Spleen (tissue), 7 donors: ENCODE data around the gene TADA2B.

Source experiments
- POLR2A ChIP-seq, 3 donors: fragments of 450-650 bp; IDR thresholded peaks; one replicate each; pipeline ENCODE4 v1.5.1; 2017; ENCODE audit warnings: antibody characterized with exemption in 3 of 3, mild to moderate bottlenecking in 1 of 3
- POLR2AphosphoS5 ChIP-seq, 3 donors: sonication (generic); formaldehyde crosslinking; IDR thresholded peaks; one replicate each; pipeline ENCODE4 v1.5.1; 2017; ENCODE audit warnings: antibody characterized with exemption in 3 of 3
- TF ChIP-seq, protein P1 (sequence below), 11 experiments: fragments of 200-600 bp in 7 of 11; fragments of 450-650 bp in 4 of 11; sonication (generic) in 4 of 11; IDR thresholded peaks in 8 of 11; conservative IDR thresholded peaks in 3 of 11; 1 replicate in 7 of 11; 2 replicates in 4 of 11; pipeline versions ENCODE4 v1.4.0 to v1.8.0; 2016 to 2021; ENCODE audit warnings: antibody characterized with exemption in 11 of 11, inconsistent platforms in 4 of 11, mild to moderate bottlenecking in 1 of 11
- donor health status: DM: no; HTN: no; CAD: no; lungs with moderate emphysema.
- donor health status: DM: no; HTN: no; CAD: no.
- donor health status: DM: no; HTN: no; CAD: no.

DNA sequence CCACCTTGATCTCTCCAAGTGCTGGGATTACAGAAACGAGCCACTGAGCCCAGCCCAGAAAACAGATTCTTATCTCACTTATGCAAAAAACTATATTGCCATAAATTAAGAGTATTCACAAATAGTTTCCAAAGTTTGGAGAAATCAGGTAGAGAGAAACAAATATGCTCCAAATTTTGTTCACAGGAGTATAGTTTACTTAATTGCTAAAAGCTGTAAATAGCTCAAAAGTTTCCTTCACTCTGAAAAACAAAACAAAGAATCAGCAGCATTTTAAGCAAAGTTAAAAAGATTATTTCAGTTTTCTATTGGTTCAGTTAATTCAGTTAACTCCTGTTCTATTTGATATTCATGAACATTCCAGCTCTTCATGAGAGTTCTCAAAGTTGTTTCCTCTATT lies 43.2 kb downstream of the TADA2B start:
- TF ChIP-seq, protein P1, sequence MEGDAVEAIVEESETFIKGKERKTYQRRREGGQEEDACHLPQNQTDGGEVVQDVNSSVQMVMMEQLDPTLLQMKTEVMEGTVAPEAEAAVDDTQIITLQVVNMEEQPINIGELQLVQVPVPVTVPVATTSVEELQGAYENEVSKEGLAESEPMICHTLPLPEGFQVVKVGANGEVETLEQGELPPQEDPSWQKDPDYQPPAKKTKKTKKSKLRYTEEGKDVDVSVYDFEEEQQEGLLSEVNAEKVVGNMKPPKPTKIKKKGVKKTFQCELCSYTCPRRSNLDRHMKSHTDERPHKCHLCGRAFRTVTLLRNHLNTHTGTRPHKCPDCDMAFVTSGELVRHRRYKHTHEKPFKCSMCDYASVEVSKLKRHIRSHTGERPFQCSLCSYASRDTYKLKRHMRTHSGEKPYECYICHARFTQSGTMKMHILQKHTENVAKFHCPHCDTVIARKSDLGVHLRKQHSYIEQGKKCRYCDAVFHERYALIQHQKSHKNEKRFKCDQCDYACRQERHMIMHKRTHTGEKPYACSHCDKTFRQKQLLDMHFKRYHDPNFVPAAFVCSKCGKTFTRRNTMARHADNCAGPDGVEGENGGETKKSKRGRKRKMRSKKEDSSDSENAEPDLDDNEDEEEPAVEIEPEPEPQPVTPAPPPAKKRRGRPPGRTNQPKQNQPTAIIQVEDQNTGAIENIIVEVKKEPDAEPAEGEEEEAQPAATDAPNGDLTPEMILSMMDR (IDR thresholded peaks at IDR 0.05 in 8 of 11, conservative IDR thresholded peaks at IDR 0.05 in 3 of 11): no peak
- TF ChIP-seq POLR2AphosphoS5 (IDR thresholded peaks at IDR 0.05): no peak
- no peak for TF ChIP-seq POLR2A (IDR thresholded peaks at IDR 0.05)
